Caco-2 (cell line): Measurements from ENCODE around the gene SGPP1. TPM values are rescaled to one million over a fixed set of nuclear protein-coding genes. Genes with fewer than 3 reads are reported as not detected.

Experiments
- BruUV-seq: library from RNA; stranded (reverse); fragments of 400-500 nt; replicated peaks from 2 replicates; lab custom pipeline; 2021; lab: Mats Ljungman, UMichigan
- CTCF ChIA-PET: fragments of 300-600 bp; sonication (Branson Sonifier 250); formaldehyde crosslinking; loops from one replicate; lab custom pipeline; 2022; ENCODE audit warnings: antibody characterized with exemption; lab: Charles Lee
- POLR2A ChIA-PET: fragments of 300-600 bp; sonication (Branson Sonifier 250); formaldehyde crosslinking; loops from one replicate; lab custom pipeline; 2022; ENCODE audit warnings: antibody characterized with exemption; lab: Charles Lee
- DNase-seq, 2 experiments: peaks; one replicate each; pipeline versions ENCODE4 v3.0.0 to v3.0.0-alpha.2; 2020 to 2022
- H3K27me3 ChIP-seq: replicated peaks from 2 replicates; pipeline ENCODE4 v1.6.0; 2011; ENCODE audit warnings: low read length; ENCODE audit not compliant: control insufficient read depth, insufficient read depth
- H3K36me3 ChIP-seq: 2 replicates; pipeline ENCODE4 v1.5.1; 2011; ENCODE audit warnings: low read length; ENCODE audit not compliant: control insufficient read depth, insufficient read depth
- H3K4me1 ChIP-seq: fragments of 250-450 bp; sonication (Bioruptor Pico); 2 replicates; pipeline ENCODE4 v1.5.1; 2020; ENCODE audit warnings: mild to moderate bottlenecking
- H3K4me3 ChIP-seq: 2 replicates; pipeline ENCODE4 v1.5.1; 2011; ENCODE audit warnings: low read depth, mild to moderate bottlenecking, control low read depth, low read length
- H3K9me3 ChIP-seq: fragments of 250-450 bp; sonication (Bioruptor Pico); 2 replicates; pipeline ENCODE4 v1.5.1; 2020; ENCODE audit warnings: mild to moderate bottlenecking, moderate library complexity
- H3K27ac Mint-ChIP-seq: one replicate; pipeline ENCODE4 v1.8.0; 2022; ENCODE audit warnings: mixed read lengths; ENCODE audit not compliant: unreplicated experiment
- H3K27me3 Mint-ChIP-seq: one replicate; pipeline ENCODE4 v1.8.0; 2022; ENCODE audit warnings: mixed read lengths; ENCODE audit not compliant: insufficient read depth, unreplicated experiment
- H3K36me3 Mint-ChIP-seq: one replicate; pipeline ENCODE4 v1.8.0; 2022; ENCODE audit warnings: mild to moderate bottlenecking, mixed read lengths; ENCODE audit not compliant: insufficient read depth, unreplicated experiment
- H3K4me1 Mint-ChIP-seq: one replicate; pipeline ENCODE4 v1.8.0; 2022; ENCODE audit warnings: low read depth, mixed read lengths; ENCODE audit not compliant: unreplicated experiment
- H3K4me3 Mint-ChIP-seq: one replicate; pipeline ENCODE4 v1.8.0; 2022; ENCODE audit warnings: mild to moderate bottlenecking, moderate library complexity, mixed read lengths; ENCODE audit not compliant: unreplicated experiment
- H3K9me3 Mint-ChIP-seq: one replicate; pipeline ENCODE4 v1.8.0; 2022; ENCODE audit warnings: mixed read lengths; ENCODE audit not compliant: unreplicated experiment
- intact Hi-C: fragments of 100-400 bp; cut with micrococcal nuclease; formaldehyde crosslinking; loops from one replicate; pipeline ENCODE4 v1.10.0; 2022; ENCODE audit not compliant: unreplicated experiment
- total RNA-seq: library from RNA; stranded (reverse); gene quantifications from 2 replicates; pipeline ENCODE4 v1.2.3, GENCODE V29; 2022
- TF ChIP-seq, protein P1 (sequence below), 2 experiments: fragments of 200-600 bp in 1 of 2; IDR thresholded peaks; 1 replicate in 1 of 2; 2 replicates in 1 of 2; pipeline versions ENCODE4 v1.5.1 to v1.8.0; 2011 to 2022; ENCODE audit warnings: antibody characterized with exemption in 1 of 2, control low read depth in 1 of 2, inconsistent platforms in 1 of 2, low read depth in 1 of 2, low read length in 1 of 2, mild to moderate bottlenecking in 1 of 2, moderate library complexity in 1 of 2; ENCODE audit not compliant: insufficient read depth in 1 of 2, severe bottlenecking in 1 of 2, unreplicated experiment in 1 of 2

SGPP1 gene
- total RNA-seq, 1 experiment from 2014 or later: 16.9 TPM

DNA sequence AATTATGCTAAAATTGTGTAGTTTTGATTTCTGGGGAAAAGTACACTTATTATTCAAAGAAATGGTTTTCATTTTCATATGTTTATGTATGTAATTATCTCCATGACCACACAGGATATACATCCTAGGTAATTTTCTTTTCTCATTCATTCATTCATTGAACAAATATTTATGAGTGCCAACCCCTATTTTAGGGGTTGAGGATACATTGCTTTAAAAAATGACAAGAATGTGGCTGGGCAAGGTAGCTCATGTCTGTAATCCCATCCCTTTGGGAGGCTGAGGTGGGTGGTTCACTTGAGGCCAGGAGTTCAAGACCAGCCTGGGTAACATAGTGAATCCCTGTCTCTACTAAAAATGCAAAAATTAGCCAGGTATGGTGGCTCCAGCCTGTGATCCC is 40.9 kb downstream of the SGPP1 start:
- Mint-ChIP-seq H3K9me3 (no peaks in the 10 kb centered on the region), H3K27me3 (no peaks in the 10 kb centered on the region), H3K4me1 (no peaks in the 10 kb centered on the region), H3K4me3 (no peak overlapping the region), H3K27ac (no peak overlapping the region), H3K36me3 (peaks cover 7% of the 10 kb centered on the region)
- intact Hi-C loops: no loop called here
- POLR2A ChIA-PET: no interaction called here
- CTCF ChIA-PET: no interaction called here
- Histone ChIP-seq H3K9me3 (no peaks in the 10 kb centered on the region), H3K4me3 (no peak overlapping the region), H3K27me3 (no peaks in the 10 kb centered on the region), H3K4me1 (peaks cover 8% of the 10 kb centered on the region; the same call in 1 of the 2 replicates), H3K36me3 (no peaks in the 10 kb centered on the region)
- no peak for DNase-seq
- TF ChIP-seq, protein P1, sequence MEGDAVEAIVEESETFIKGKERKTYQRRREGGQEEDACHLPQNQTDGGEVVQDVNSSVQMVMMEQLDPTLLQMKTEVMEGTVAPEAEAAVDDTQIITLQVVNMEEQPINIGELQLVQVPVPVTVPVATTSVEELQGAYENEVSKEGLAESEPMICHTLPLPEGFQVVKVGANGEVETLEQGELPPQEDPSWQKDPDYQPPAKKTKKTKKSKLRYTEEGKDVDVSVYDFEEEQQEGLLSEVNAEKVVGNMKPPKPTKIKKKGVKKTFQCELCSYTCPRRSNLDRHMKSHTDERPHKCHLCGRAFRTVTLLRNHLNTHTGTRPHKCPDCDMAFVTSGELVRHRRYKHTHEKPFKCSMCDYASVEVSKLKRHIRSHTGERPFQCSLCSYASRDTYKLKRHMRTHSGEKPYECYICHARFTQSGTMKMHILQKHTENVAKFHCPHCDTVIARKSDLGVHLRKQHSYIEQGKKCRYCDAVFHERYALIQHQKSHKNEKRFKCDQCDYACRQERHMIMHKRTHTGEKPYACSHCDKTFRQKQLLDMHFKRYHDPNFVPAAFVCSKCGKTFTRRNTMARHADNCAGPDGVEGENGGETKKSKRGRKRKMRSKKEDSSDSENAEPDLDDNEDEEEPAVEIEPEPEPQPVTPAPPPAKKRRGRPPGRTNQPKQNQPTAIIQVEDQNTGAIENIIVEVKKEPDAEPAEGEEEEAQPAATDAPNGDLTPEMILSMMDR (IDR thresholded peaks at IDR 0.05; ENCODE audit: insufficient read depth in 1 of 2, low read depth in 1 of 2, low read length in 1 of 2, severe bottlenecking in 1 of 2, unreplicated experiment in 1 of 2): no peak
- BruUV-seq: no TSS peak

DNA sequence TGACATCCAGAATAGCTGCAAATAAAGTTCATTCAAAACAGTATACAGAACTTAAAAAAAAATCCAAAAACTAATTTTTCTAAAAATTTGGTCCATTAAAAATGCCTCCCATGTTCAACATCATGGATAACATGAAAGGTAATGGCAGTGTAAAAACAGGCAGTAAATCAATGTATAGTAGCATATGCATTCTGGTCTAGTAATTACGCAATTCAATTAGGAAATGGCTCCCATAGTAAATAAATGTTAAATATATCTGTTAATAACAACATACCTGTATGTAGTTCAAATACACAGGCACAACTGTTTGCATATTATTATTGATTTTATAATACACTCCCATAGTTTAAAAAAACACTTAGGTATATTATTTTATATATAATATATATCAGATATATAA is 42.5 kb downstream of the SGPP1 start:
- TF ChIP-seq, protein P1 (IDR thresholded peaks at IDR 0.05; ENCODE audit: insufficient read depth in 1 of 2, low read depth in 1 of 2, low read length in 1 of 2, severe bottlenecking in 1 of 2, unreplicated experiment in 1 of 2): no peak
- ChIA-PET POLR2A (no interaction called here), CTCF (no interaction called here)
- no peaks in the 10 kb centered on the region for H3K9me3 Mint-ChIP-seq
- DNase-seq: no peak
- no peaks in the 10 kb centered on the region for H3K36me3 ChIP-seq
- no peak overlapping the region for H3K4me3 ChIP-seq
- H3K4me1 ChIP-seq: peaks cover 8% of the 10 kb centered on the region; the same call in 1 of the 2 replicates
- no peaks in the 10 kb centered on the region for H3K27me3 ChIP-seq
- no peaks in the 10 kb centered on the region for H3K9me3 ChIP-seq
- H3K27ac Mint-ChIP-seq: no peak overlapping the region
- H3K4me3 Mint-ChIP-seq: no peak overlapping the region
- no TSS peak for BruUV-seq
- H3K4me1 Mint-ChIP-seq: no peaks in the 10 kb centered on the region
- intact Hi-C loops: no loop called here
- no peaks in the 10 kb centered on the region for H3K27me3 Mint-ChIP-seq
- H3K36me3 Mint-ChIP-seq: peaks cover 7% of the 10 kb centered on the region

DNA sequence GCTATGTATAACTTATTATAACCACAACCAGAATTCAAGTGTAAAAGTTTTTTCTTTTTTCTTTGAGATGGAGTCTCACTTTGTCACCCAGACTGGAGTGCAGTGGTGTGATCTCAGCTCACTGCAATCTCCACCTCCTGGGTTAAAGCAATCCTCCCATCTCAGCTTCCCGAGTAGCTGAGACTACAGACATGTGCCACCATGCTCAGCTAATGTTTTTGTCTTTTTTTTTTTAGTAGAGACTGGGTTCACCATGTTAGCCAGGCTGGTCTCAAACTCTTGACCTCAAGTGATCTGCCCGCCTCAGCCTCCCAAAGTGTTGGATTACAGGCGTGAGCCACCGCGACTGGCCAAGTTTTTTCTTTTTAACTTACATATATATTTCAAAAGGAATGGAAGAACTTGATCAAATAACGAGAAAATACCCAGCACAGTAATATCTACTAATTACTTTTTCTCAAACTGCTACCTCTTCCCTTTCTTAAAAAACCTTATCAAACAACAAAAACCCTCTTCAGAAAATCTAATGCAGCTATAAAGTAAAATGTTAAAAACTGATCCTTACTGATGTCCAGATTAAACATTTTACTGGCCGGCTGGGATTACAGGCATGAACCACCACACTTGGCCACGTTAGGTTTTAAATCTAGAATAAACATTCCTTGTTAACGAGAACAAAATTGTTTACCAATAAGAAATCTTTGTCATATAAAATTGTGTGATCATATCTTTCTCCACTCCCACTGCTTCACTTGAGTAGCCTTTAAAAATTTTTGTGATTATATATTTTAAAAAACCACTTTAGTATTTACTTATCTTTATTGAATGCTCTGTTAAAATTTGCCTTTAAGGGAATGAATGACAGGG is 44.9 kb downstream of the SGPP1 start:
- peaks cover 18% of the 10 kb centered on the region for H3K36me3 Mint-ChIP-seq
- TF ChIP-seq, protein P1 (IDR thresholded peaks at IDR 0.05; ENCODE audit: insufficient read depth in 1 of 2, low read depth in 1 of 2, low read length in 1 of 2, severe bottlenecking in 1 of 2, unreplicated experiment in 1 of 2): no peak
- H3K9me3 ChIP-seq: no peaks in the 10 kb centered on the region
- no peak overlapping the region for H3K4me3 ChIP-seq
- intact Hi-C loops: no loop called here
- CTCF ChIA-PET: no interaction called here
- no peak overlapping the region for H3K4me3 Mint-ChIP-seq
- H3K27me3 ChIP-seq: no peaks in the 10 kb centered on the region
- no peaks in the 10 kb centered on the region for H3K9me3 Mint-ChIP-seq
- no peak overlapping the region for H3K27ac Mint-ChIP-seq
- H3K36me3 ChIP-seq: no peaks in the 10 kb centered on the region
- peaks cover 7% of the 10 kb centered on the region for H3K4me1 Mint-ChIP-seq
- POLR2A ChIA-PET: no interaction called here
- DNase-seq: no peak
- H3K27me3 Mint-ChIP-seq: no peaks in the 10 kb centered on the region
- BruUV-seq: no TSS peak
- H3K4me1 ChIP-seq: peaks cover 7% of the 10 kb centered on the region; the same call in 1 of the 2 replicates
